Measurements from ENCODE around the gene CCR1.

Gene CCR1

DNA sequence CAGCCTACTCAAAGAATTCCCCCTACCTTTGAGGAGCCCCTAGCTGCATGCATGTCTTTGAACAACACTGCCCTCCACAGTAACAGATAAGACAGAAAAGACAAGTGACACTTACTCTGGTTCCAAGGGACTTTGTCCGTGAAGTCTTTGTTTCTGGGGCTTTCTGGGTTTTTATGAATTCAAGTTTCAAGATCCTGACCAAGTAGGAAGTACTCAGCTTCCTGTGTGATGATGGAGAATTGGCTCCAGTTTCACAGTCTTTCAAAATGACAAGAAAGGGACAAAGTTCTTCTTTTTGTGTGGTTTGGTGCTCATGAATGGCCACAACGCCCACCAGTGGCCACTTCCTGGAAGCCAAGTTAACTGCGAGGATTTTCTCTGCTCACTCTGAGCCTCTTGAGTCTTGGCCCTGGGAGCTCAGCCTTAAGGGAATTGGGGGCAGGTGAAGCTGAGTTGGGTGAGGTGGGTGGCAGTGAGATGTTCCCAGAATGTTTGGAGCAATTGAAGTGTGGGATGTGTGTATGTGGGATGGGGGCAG, at the start of gene CCR1:
CCR1 (minus strand) TSS at position 147 of the 538 bp plus-strand sequence. CDS start 4,000 bp downstream, outside the sequence.
- DNase-seq, result no peak

DNA sequence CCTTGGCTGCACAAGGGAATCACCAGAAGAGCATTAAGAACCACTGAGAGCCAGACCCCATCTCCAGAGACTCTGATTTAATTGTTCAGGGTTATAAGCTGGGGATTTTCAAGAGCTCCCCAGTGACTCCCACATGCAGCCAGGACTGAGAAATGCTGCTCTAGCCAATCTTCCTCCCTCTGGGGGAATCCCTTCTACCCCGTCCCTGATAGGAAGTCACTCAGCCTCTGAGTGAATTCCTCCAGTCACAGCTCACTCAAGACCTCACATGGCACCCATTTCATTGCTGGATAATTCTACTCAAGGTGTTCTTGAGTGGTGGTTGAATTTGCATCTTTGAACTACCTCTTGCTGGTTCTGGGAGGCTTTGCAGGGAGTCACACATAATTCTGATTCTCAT, 44.9 kb upstream of the CCR1 start:
- DNase-seq, result no peak

DNA sequence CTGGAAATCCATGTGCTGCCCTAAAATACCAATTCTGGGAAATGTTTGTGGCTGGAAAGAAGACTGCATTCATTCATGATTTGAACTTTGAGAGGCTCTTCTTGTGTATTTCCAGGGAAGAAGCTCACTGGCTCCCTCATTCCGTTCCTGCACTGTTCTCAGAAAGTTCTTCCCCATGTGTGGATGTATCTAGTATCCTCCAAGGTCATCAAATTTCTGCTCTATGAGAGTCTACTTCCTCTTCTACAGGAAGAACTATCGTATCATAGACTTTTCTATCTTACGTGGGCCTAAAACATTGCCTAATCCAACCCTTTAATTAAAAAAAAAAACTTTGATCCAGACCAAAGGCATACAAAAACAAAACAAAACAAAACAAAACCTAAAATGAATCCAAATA, 37.0 kb upstream of the CCR1 start:
- DNase-seq, result no peak

DNA sequence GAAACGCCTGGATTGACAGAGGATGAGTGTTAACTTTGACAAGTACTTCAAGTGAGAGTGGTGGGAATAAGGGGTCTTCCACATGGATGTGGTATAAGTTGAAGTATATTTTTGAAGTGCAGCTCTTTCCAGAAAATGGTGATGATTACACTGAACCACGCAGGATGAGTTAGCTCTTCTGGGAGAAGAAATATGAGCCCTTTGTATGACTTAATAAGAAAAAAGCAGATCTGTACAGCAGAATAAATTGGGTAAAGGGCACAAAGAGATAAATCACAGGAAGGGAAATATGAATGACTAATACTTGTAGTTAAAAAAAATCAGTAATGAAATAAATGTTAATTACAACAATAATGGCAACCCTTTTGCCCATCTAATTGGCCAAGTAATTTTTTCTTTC, 35.4 kb upstream of the CCR1 start:
- no peak for DNase-seq

DNA sequence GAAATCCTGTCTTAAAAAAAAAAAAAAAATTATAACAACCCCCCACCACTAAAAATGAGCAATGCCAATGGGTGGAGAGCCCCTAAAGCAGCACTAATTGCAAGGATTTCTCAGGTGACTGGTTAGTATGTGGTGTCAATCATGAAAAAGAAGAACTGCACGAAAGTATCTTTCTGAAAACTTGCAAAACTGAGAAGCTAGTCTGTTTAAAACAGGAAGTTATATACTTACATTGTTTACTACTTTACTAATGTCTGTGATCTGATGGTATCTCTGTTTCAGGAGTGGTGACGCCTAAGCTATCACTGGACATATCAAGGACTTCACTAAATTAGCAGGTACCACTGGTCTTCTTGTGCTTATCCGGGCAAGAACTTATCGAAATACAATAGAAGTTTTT, 34.0 kb upstream of the CCR1 start, which contains the start of gene CCR3:
CCR3 (plus strand) TSS at position 341 of the 400 bp plus-strand sequence. CDS start 22,699 bp downstream, outside the sequence.
- no peak for DNase-seq

DNA sequence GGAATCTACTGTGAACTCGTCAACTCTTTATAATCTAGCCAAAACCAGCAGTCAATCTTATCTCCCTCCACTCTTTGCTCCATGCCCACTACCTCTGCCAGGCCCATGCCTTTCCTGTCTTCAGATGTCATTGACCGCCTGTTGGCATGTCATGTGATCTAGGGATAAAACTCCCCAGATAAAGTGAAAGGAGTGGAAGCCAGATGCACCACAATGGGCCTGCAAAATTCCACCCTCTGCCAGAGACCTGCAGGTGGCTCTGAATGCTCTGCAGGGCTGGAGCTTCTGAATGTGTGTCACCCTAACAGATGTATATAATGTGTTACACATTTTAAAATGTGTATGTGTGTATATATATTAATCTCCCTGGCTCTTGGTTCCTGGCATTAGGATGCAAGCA, 31.8 kb upstream of the CCR1 start:
- no peak for DNase-seq

DNA sequence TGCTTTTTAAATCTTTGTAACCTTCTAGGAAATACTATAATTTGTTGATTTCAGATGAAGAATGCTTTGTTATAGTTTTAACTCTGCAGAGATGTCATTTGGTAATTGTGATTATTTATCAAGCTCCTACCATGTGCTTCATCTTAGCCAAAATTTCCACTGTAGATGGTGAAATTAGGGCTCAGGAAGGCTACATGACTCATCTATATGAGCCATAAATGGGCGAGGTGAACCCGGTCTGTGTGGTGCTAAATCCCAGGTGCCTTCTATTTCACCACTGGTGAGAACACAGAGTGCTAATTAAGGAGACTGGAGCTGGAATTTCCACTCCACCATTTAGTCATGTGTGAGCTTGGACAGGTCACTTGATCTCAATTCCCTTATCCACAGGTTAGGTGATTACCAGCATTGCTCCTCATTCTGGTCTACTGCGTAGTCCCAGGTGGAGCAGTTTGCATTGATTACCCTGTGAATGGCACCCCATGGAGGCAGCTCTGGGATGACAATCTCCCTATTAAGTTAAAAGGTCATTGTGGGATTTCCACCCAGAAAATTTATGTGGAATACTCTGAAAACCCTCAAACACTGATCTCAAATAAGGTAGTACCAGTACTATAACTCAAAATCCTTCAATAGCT, 31.3 kb upstream of the CCR1 start:
- no peak for DNase-seq

DNA sequence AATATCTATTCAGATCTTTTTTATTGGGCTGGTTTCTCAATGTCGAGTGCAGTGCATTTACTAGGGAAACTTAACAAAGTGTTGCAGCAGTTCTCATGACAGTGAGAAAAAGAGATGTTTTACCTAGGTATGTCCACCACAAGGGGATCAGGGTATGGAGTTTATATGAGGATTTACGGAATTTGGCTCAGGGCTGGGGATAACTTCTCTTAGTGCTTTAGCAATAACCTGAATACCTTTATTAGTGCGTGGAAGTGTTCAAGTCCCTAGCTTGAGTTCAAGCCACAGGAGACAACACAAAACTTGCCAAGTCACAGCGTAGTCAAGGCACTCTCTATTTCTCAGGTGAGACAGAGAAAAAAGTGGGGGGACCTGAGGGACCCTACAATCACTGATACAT, 30.3 kb upstream of the CCR1 start:
- DNase-seq, result no peak

DNA sequence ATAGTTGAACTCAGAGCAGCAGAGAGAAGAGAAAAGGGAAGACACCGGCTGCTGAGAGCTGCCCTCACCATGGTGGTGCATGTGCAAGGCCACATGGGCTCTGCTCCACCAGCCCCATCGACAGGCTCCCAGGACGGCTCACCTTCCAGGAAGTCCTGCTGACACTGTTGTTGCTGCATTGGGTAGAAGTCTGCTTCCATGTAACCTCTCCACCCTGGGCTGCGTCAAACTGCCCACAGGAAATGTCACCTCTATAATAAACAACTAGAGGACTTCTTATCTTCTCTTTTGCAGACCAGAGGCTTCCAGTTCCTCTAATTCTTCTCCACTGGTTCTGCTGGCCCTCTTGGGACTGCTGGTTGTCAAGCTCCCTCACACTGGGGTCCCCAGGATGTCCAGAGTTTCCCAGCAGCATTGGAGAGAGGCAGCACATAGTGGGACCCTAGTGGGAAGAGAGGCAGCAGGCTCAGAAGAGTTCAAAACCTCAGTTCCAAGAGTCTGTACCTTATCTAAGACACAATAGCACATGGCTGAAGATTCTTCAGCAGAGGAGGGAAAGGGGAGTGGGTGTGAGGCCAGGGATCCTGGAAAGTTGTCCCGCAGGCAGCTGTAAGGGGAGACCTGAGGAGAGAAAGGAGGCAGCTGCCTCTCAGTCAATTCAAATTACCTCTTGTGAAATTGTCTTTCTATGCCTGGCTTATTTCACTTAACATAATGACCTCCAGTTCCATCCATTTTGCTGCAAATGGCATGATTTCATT, 28.4 kb upstream of the CCR1 start:
- DNase-seq, result no peak

DNA sequence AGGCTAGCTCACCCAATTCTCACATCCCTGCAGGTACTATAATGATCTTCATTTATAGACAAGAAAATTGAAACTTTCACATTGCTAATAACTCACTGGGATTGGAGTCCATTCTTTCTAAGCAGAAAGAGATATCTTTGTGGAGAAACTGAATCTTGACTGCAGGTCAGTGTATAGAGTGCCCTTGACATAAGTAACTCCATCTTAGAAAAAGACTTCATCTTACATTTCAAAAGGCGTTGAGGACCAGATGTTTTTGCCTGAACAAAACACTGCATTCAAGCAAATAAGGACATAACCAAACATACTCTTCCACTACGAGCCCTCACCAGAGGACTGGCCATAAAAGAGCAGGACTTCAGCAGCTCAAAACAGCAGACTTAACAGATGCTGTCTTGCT, 27.3 kb upstream of the CCR1 start:
- no peak for DNase-seq

DNA sequence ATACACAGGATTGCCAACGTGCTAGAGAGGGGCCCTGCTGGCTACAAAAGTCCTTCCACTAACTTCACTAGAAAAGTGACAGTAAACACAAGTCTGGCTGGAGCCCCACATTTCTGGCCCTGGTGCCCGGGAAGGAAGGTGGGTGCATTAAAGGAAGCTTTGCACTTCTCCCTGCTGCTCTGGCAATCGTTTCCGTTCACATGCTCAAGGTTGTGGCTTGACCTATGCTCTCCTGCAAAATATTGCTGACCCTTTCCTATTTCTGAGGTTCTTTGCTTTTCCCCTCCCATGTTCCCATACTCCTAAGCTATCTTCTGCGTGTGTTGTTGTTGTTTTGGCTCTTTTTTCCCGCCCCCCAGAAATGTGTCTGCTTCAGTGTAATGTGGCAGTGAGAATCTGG, 25.1 kb upstream of the CCR1 start:
- no peak for DNase-seq

DNA sequence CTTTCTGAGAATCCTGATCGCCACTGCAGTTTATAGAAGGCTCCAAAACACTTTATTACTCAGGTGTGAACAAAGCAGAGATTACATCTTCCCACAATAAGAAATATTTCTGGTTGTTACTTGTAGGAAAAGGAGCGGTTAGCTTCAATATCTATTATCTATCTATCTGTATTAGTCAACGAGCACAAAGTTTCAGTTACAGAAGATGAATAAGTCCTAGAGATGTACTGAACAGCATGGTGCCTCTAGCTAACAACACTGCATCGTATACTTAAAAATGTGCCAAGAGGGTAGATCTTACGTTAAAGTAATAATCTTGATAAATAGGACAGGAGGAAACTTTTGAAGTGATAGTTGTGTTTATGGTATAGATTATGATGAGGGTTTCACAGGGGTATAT, 23.2 kb upstream of the CCR1 start:
- DNase-seq, result no peak

DNA sequence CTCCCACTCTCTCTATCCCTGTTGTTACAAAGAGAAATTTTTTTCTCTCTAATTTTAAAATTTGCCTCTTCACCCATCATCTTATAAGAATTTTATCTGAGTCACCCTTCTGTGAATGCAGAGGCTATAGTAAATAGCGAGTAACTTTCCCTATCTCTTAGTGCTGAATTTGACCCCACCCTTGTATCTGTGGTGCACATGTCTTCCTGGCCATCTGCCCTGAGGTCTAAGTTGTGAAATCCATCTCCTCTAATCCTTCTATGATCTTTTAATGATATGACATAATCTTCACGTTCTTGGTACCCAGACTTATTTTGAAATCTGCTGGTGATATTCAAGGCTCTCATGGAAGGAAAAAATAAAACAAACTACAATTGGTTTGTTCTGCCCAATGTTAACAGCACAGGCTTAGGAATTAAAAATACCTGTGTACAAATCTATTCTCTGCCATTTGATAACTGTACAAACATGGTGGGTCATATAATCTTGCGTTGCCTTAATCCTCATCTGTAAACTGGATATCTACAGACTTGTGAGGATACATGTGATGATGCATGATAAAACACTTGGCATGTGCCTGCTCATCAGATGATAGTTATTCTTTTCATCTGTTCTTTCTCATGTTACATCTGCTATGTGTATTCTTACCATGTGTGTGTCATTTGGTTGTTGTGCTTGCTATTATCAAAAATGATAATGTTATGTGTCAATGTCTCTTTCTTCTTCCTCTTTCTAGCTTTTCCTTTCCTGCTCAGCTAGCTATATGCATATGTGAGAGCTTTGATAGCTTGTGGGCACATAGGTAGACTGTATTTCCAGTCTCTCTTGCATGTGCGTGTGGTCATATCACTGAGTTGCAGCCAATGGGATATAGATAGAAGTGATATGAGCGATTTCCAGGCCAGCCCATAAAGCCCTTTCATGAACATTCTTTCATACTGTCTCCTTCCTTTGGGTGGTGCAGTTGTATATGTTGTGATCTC, 20.4 kb upstream of the CCR1 start:
- no peak for DNase-seq

DNA sequence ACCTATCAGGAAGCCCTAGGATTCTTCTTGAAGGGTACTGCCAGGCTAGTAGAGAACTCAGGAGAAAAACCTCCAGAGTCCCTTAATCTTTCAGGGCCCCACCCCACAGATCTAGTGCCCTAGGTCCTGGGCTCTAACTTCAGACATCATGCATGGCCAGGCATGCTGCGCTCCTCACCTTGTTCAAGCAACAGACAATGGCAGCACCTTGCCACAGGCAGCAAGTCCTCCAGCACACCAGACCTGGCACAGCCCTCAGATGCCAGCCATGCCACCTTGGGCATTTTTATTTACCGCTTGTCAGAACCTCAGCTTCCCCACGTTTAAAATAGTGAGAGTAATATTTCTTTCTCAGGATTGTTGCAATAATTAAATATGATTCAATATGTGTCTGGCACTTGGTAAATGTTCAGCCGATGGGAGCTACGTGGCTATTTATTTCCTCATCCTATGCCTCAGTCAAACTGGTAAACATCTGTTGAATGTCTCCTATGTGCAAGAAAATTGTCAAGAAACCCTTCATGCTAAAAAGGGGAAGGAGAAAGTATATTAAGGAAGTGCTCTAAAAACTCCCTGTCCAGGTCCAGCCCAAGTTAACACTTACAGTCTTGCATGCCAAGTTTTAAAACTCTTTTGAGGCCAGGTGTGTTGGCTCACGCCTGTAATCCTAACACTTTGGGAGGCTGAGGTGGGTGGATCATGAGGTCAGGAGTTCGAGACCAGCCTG, 14.5 kb upstream of the CCR1 start:
- DNase-seq, result no peak

DNA sequence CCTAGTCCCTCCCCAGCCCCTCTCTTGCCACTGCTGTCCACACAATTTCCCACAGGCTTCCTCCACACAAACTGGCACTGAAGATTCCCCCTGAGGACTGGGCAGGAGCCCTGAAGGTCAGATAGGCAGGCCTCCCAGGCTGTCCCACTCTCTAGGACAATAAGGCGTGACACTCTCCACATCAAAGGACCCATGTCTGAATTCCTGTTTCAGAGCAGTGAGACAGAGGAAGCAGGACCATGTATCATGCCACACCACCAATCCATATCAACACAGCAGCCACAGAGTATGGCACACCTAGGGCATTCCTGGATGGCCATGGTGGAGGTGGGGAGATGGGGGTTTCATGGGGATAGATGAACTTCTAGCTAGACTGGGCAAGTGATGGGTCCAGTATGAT, 13.8 kb upstream of the CCR1 start:
- DNase-seq, result no peak

DNA sequence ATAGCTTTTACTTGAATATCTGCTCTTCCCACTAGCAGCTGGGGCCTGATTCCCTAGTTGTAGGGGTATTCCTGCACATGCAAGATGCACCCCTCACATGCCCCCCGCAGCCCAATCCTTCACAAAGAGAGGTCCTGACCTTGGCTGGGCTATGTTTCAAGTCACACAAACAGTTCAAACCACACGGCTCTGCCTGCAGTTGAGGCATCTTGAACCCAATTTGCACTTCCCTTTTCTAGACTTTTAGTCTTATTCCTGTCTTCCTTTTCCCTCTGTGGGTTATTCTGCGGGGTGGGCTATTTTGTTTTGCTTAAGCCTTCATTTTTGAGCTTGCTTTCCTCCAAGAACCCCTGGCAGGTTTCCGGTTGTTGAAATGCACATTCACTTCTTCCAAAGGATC, 13.3 kb upstream of the CCR1 start:
- no peak for DNase-seq

DNA sequence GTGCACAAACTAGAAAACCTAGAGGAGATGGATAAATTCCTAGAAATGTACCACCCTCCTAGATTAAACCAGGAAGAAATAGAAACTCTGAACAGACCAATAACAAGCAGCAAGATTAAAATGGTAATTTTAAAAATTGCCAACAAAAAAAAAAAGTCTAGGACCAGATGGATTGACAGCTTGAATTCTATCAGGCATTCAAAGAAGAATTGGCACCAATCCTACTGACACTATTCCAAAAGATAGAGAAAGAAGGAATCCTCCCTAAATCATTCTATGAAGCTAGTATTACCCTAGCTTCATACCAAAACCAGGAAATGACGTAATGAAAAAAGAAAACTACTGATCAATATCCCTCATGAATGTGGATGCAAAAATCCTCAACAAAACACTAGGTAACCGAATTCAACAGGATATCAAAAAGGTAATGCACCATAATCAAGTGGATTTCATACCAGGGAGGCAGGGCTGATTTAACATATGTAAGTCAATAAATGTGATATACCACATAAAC, 10.1 kb upstream of the CCR1 start:
- no peak for DNase-seq

DNA sequence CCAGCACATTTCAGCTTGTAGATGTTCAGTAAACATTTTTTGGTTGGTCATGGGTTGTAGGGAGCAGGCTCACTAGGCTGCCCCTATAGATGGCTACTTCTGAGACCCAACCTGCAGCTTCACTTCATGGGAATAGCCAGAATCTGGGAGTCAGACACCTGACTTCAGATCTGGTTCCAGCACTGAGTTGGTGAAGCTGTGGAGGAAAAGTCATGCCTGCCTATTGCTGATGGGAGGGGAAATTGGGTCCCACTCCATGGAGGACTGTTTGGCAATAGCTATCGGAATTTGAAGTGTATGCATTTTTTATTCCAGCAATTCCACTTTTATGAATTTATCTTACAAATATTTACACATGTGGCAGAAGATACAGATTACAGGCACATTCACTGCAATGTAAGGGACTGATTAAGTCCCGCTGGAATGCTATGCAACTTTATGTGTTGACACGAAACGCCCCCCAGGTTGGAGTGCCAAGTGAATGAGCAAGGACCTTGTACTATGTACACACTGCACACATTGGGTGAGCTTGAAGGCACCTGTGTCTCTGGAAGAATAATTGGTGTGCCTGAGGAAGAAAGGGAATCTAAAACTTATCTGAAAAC, 7.8 kb upstream of the CCR1 start:
- DNase-seq, result no peak

DNA sequence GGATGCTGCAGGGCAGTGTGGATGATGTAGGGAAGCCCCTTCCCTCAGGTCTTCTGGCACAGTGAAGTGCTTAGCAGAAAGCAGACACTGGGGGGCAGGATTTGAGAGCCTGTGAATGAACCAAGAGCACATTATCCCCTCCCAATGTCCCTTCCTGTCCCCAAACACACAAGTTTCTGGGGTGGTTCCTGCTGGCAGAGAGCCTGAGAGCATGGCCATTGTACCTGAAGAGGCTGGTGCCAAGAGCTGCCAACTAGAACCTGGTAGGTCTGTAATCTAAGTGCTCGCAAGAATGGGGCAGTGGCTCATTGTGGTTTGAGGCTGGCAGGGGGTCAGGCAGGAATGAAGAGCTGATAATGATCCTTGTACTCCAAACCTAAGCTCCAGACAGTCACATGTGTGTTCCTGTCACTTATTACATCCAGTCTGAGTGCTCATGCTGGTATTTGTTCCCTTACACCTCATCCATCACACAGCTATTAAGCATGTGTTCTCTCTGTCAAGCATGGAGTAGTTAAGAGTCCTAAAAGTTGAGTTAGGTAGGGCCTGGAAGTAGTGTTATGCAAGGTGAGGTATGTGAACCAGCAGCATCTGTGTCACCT, 6.7 kb upstream of the CCR1 start:
- DNase-seq, result peak; percentile 38

DNA sequence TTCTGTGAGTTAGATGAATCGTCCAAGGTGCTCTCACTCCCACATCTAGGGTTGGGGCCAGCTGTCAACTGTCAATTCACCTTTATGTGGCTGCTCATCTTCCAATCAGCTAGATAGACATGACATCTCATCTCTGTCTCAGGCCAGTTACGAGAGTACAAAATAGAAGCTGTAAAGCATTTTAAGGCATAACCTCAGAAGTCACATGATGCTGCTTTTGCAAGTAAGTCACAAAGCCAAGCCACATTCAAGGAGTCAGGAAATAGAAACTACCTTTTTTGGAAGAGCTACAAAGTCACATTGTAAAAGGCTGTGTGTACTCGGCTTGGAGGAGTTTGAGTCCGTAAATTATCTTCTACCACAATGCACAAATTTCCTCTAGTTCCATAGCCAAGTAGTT, 5.1 kb upstream of the CCR1 start:
- DNase-seq, result no peak

DNA sequence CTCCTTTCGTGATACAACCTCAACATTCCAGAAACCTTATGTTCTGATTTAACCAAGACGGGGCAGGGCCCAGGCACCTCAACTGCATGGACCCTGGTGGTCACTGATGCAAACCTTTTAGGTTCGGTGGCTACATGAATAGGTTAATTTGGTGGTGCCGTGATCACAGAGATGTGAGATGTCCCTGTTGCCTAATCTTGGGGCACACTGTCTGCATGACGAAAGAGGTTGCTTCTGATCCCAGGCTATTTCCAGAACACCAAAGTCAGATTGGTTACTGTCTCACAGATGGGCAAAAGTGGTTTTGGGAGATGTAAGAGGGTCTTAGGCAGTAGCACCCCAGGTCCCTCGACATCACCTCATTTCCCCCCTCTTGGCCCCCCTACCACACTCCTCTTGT, 4.0 kb upstream of the CCR1 start:
- DNase-seq, result no peak
